BLaER1 (cell line): Measurements from ENCODE around the gene ENDOU.

Source experiments
- H3K27ac ChIP-seq: shearing (Covaris generic); formaldehyde crosslinking; 2 replicates; pipeline ENCODE4 v1.8.1; 2022
- H3K27me3 ChIP-seq: shearing (Covaris generic); formaldehyde crosslinking; 2 replicates; pipeline ENCODE4 v1.8.1; 2022
- H3K36me3 ChIP-seq: shearing (Covaris generic); formaldehyde crosslinking; 2 replicates; pipeline ENCODE4 v1.8.1; 2022
- H3K4me1 ChIP-seq: shearing (Covaris generic); formaldehyde crosslinking; 2 replicates; pipeline ENCODE4 v1.8.1; 2022
- H3K4me2 ChIP-seq: shearing (Covaris generic); formaldehyde crosslinking; 2 replicates; pipeline ENCODE4 v1.8.1; 2022
- H3K4me3 ChIP-seq: shearing (Covaris generic); formaldehyde crosslinking; 2 replicates; pipeline ENCODE4 v1.8.1; 2022
- H3K9ac ChIP-seq: shearing (Covaris generic); formaldehyde crosslinking; 2 replicates; pipeline ENCODE4 v1.8.1; 2022
- H3K9me3 ChIP-seq: shearing (Covaris generic); formaldehyde crosslinking; 2 replicates; pipeline ENCODE4 v1.8.1; 2022
- H4K20me1 ChIP-seq: shearing (Covaris generic); formaldehyde crosslinking; 2 replicates; pipeline ENCODE4 v1.8.1; 2022
- Cebpa-rat ChIP-seq: shearing (Covaris generic); IDR thresholded peaks from 2 replicates; pipeline ENCODE4 v1.8.1; 2022

ENDOU gene

GRCh38 chr12:47712171-47712570 is 13.1 kb downstream of the ENDOU start:
- no peaks in the 10 kb centered on the region for H3K9me3 ChIP-seq
- no peaks in the 10 kb centered on the region for H3K27me3 ChIP-seq
- no peak for TF ChIP-seq Cebpa-rat
- no peak overlapping the region for H3K4me2 ChIP-seq
- H3K4me3 ChIP-seq, result no peak overlapping the region
- H3K36me3 ChIP-seq, result no peaks in the 10 kb centered on the region
- no peaks in the 10 kb centered on the region for H4K20me1 ChIP-seq
- no peak overlapping the region for H3K27ac ChIP-seq
- H3K4me1 ChIP-seq, result peaks cover 37% of the 10 kb centered on the region
- no peak overlapping the region for H3K9ac ChIP-seq

GRCh38 chr12:47711448-47711847 is 13.8 kb downstream of the ENDOU start:
- Histone ChIP-seq H4K20me1 (no peaks in the 10 kb centered on the region), H3K27ac (no peak overlapping the region), H3K4me3 (no peak overlapping the region), H3K9me3 (no peaks in the 10 kb centered on the region), H3K27me3 (no peaks in the 10 kb centered on the region), H3K36me3 (no peaks in the 10 kb centered on the region), H3K9ac (no peak overlapping the region), H3K4me2 (no peak overlapping the region), H3K4me1 (peaks cover 36% of the 10 kb centered on the region)
- no peak for TF ChIP-seq Cebpa-rat

GRCh38 chr12:47710278-47710677 is 15.0 kb downstream of the ENDOU start:
- Histone ChIP-seq H3K9me3 (no peaks in the 10 kb centered on the region), H3K27me3 (no peaks in the 10 kb centered on the region), H3K4me1 (peaks cover 24% of the 10 kb centered on the region), H3K9ac (no peak overlapping the region), H3K27ac (no peak overlapping the region), H4K20me1 (peaks cover 3% of the 10 kb centered on the region), H3K4me2 (no peak overlapping the region), H3K4me3 (no peak overlapping the region), H3K36me3 (no peaks in the 10 kb centered on the region)
- no peak for TF ChIP-seq Cebpa-rat

GRCh38 chr12:47709671-47710070 is 15.6 kb downstream of the ENDOU start:
- Histone ChIP-seq H3K4me2 (no peak overlapping the region), H3K36me3 (no peaks in the 10 kb centered on the region), H3K27me3 (no peaks in the 10 kb centered on the region), H3K4me3 (no peak overlapping the region), H3K9ac (no peak overlapping the region), H3K27ac (no peak overlapping the region), H3K9me3 (no peaks in the 10 kb centered on the region), H4K20me1 (peaks cover 9% of the 10 kb centered on the region), H3K4me1 (peaks cover 29% of the 10 kb centered on the region)
- no peak for TF ChIP-seq Cebpa-rat

GRCh38 chr12:47709237-47709636 is 16.1 kb downstream of the ENDOU start:
- Histone ChIP-seq H4K20me1 (peaks cover 13% of the 10 kb centered on the region), H3K4me2 (no peak overlapping the region), H3K9ac (no peak overlapping the region), H3K9me3 (no peaks in the 10 kb centered on the region), H3K4me3 (no peak overlapping the region), H3K4me1 (peaks cover 34% of the 10 kb centered on the region), H3K27me3 (no peaks in the 10 kb centered on the region), H3K27ac (no peak overlapping the region), H3K36me3 (no peaks in the 10 kb centered on the region)
- TF ChIP-seq Cebpa-rat, result no peak

GRCh38 chr12:47707905-47708543 is 17.3 kb downstream of the ENDOU start:
- Histone ChIP-seq H3K36me3 (0 out of 2 replicates have a peak, but pooled peaks cover 5% of the 10 kb centered on the region), H4K20me1 (peaks cover 25% of the 10 kb centered on the region), H3K9me3 (no peaks in the 10 kb centered on the region), H3K4me1 (peaks cover 42% of the 10 kb centered on the region), H3K27me3 (no peaks in the 10 kb centered on the region), H3K27ac (no peak overlapping the region), H3K4me3 (no peak overlapping the region), H3K9ac (no peak overlapping the region), H3K4me2 (peak overlapping the region; percentile 95)
- TF ChIP-seq Cebpa-rat, result no peak

- H3K27ac ChIP-seq, result no peak overlapping the region
- H3K9me3 ChIP-seq, result no peaks in the 10 kb centered on the region
- TF ChIP-seq Cebpa-rat, result no peak
- peaks cover 38% of the 10 kb centered on the region for H3K4me1 ChIP-seq
- no peak overlapping the region for H3K4me3 ChIP-seq
- peaks cover 26% of the 10 kb centered on the region for H4K20me1 ChIP-seq
- H3K27me3 ChIP-seq, result no peaks in the 10 kb centered on the region
- peak overlapping the region; percentile 95 for H3K4me2 ChIP-seq
- H3K9ac ChIP-seq, result no peak overlapping the region
- peaks cover 6% of the 10 kb centered on the region; the same call in 1 of the 2 replicates for H3K36me3 ChIP-seq
These were observed 17.9 kb downstream of the ENDOU start for GRCh38 chr12:47707355-47707754.

- peaks cover 38% of the 10 kb centered on the region for H3K4me1 ChIP-seq
- H3K4me3 ChIP-seq, result peak within 1 kb of the TSS; percentile 92
- H4K20me1 ChIP-seq, result peaks cover 31% of the 10 kb centered on the region
- H3K27me3 ChIP-seq, result no peaks in the 10 kb centered on the region
- H3K27ac ChIP-seq, result peak within 1 kb of the TSS; percentile 80
- H3K4me2 ChIP-seq, result peak within 1 kb of the TSS; percentile 95
- peak within 1 kb of the TSS; percentile 86 for H3K9ac ChIP-seq
- peaks cover 15% of the 10 kb centered on the region for H3K36me3 ChIP-seq
- H3K9me3 ChIP-seq, result no peaks in the 10 kb centered on the region
- no peak for TF ChIP-seq Cebpa-rat
These were observed 19.5 kb downstream of the ENDOU start, which contains the start of gene RPAP3 for GRCh38 chr12:47705566-47706425. Gene RPAP3, minus strand, starts transcription at chr12:47706030. Its CDS starts 3,190 bp downstream, at chr12:47702840.

- H3K4me1 ChIP-seq, result peaks cover 38% of the 10 kb centered on the region
- H3K4me3 ChIP-seq, result peak overlapping the region; percentile 92
- no peaks in the 10 kb centered on the region for H3K9me3 ChIP-seq
- H3K27ac ChIP-seq, result peak overlapping the region; percentile 80; the same call in 1 of the 2 replicates
- H3K4me2 ChIP-seq, result peak overlapping the region; percentile 95
- peaks cover 21% of the 10 kb centered on the region for H3K36me3 ChIP-seq
- H3K27me3 ChIP-seq, result no peaks in the 10 kb centered on the region
- TF ChIP-seq Cebpa-rat, result no peak
- peaks cover 34% of the 10 kb centered on the region for H4K20me1 ChIP-seq
- peak overlapping the region; percentile 86 for H3K9ac ChIP-seq
These were observed 20.1 kb downstream of the ENDOU start for GRCh38 chr12:47705229-47705565.

- Histone ChIP-seq H3K27me3 (no peaks in the 10 kb centered on the region), H3K4me1 (peaks cover 38% of the 10 kb centered on the region), H3K9ac (peak overlapping the region; percentile 86), H3K4me3 (peak overlapping the region; percentile 92), H4K20me1 (peaks cover 37% of the 10 kb centered on the region), H3K27ac (no peak overlapping the region), H3K4me2 (peak overlapping the region; percentile 95), H3K9me3 (no peaks in the 10 kb centered on the region), H3K36me3 (peaks cover 26% of the 10 kb centered on the region)
- TF ChIP-seq Cebpa-rat, result no peak
These were observed 20.6 kb downstream of the ENDOU start for GRCh38 chr12:47704719-47705118.
